Mesodermal cell (in vitro differentiated cells): Measurements from ENCODE around the gene BANP.

Experiments used
- H3K27ac ChIP-seq: 2 replicates; pipeline ENCODE4 v1.7.0; 2013; ENCODE audit warnings: mild to moderate bottlenecking, low read depth, low read length, moderate library complexity; ENCODE audit not compliant: severe bottlenecking
- H3K36me3 ChIP-seq: 2 replicates; pipeline ENCODE4 v1.7.1; 2013; ENCODE audit warnings: mild to moderate bottlenecking, low read length, moderate library complexity; ENCODE audit not compliant: control insufficient read depth, insufficient read depth
- H3K4me1 ChIP-seq: one replicate; pipeline ENCODE4 v1.7.1; 2013; ENCODE audit warnings: mild to moderate bottlenecking, low read length; ENCODE audit not compliant: insufficient read depth, control insufficient read depth, poor library complexity, severe bottlenecking
- H3K4me3 ChIP-seq: 2 replicates; pipeline ENCODE4 v1.7.0; 2013; ENCODE audit warnings: low read length, control low read depth, mild to moderate bottlenecking; ENCODE audit not compliant: insufficient read depth, poor library complexity, severe bottlenecking; ENCODE audit errors: extremely low read depth
- H3K9me3 ChIP-seq: 2 replicates; pipeline ENCODE4 v1.7.1; 2013; ENCODE audit warnings: mild to moderate bottlenecking, low read length, moderate library complexity; ENCODE audit not compliant: control insufficient read depth
- WGBS, 2 experiments: methylation state at CpG; one replicate each; pipeline ENCODE4 v1.1.5; 2013; ENCODE audit warnings: missing lambda C conversion rate in 2 of 2; ENCODE audit not compliant: insufficient coverage in 2 of 2; 5-methylcytosine and 5-hydroxymethylcytosine counted together

Gene BANP

DNA sequence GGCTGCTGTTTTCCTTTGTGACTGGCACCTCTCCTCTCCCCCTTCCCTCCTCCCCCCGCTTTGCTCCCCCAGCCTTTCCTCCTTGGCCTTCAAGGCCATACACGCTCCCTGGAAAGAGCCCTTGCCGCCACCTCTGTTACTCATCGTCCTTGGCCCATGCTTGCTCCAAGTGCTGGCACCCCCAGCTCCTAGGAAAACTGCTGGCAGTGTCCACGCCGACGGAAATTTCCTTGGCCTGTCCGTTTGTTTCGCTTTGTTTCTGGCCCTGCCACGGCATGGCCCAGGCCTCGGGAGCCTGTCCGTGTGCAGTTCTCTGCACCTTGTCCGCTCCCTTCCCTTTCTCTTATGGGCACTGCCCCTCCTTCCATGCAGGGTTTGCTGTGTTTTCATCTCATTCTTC is 32.9 kb upstream of the BANP start:
- H3K36me3 ChIP-seq, result no peaks in the 10 kb centered on the region
- no peak overlapping the region for H3K4me3 ChIP-seq
- no peak overlapping the region for H3K27ac ChIP-seq
- no peaks in the 10 kb centered on the region for H3K4me1 ChIP-seq
- H3K9me3 ChIP-seq, result no peaks in the 10 kb centered on the region
- WGBS, 2 experiments, result 84 to 87% methylated on average over 9 to 10 of the region's 13 CpGs

DNA sequence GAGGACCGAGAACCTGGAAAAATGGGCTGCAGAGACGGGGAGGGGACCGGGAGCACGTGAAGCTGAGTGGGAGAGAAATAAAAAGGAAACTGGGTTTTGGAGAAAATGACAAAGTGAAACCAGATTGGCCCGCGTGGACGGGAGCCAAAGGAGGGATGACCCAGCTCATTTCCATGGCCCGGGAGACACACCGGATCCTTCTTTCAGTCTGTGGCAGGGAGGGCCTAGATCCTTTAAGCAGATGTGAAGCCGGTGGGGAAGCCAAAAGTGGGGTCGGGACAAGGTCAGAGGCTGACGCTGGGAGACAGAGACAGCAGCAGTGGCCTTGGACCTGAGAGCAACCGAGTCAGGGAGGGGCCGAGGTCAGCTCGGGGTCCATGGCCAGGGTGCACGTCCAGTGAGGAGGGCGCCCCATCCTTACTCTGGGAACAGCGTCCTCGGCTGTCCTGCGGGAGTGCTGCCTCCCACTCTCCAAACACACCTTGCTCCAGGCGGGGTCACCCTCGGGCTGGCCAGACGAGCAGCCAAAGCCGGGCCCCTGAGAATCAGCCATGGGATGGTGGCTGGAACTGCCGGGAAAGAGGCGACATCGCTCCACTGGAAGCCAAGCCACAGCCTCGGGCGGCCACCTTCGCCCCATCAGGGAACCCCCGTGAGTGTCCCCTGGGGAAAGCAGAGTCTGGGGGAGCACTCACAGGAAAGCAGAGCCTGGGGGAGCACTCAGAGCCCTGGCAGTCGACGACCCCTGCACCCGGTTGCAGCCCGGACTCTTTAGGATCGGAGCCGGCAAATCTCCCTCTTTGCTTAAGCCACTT is 32.2 kb upstream of the BANP start:
- Histone ChIP-seq H3K9me3 (no peaks in the 10 kb centered on the region), H3K4me1 (no peaks in the 10 kb centered on the region), H3K36me3 (no peaks in the 10 kb centered on the region), H3K4me3 (no peak overlapping the region), H3K27ac (no peak overlapping the region)
- 90 to 91% methylated on average over 32 to 37 of the region's 37 CpGs for WGBS, 2 experiments

DNA sequence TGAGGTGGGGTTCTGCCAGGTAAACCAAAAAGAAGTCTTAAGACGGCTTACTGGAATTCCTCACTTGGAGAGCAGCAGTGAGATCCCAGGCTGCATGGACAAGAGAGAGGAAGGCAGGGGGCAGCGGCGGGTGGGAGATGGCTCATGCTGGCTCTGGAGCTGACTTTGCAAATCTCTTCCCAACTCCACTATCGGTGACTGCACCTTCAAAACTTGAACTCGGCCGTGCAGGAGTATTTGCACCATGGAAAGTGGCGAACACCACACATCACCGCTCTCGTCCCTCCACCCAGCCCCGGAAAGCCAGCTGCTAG is 31.6 kb upstream of the BANP start:
- H3K9me3 ChIP-seq, result no peaks in the 10 kb centered on the region
- no peak overlapping the region for H3K4me3 ChIP-seq
- 79 to 80% methylated on average over 3 to 10 of the region's 10 CpGs for WGBS, 2 experiments
- no peaks in the 10 kb centered on the region for H3K4me1 ChIP-seq
- H3K27ac ChIP-seq, result no peak overlapping the region
- no peaks in the 10 kb centered on the region for H3K36me3 ChIP-seq

DNA sequence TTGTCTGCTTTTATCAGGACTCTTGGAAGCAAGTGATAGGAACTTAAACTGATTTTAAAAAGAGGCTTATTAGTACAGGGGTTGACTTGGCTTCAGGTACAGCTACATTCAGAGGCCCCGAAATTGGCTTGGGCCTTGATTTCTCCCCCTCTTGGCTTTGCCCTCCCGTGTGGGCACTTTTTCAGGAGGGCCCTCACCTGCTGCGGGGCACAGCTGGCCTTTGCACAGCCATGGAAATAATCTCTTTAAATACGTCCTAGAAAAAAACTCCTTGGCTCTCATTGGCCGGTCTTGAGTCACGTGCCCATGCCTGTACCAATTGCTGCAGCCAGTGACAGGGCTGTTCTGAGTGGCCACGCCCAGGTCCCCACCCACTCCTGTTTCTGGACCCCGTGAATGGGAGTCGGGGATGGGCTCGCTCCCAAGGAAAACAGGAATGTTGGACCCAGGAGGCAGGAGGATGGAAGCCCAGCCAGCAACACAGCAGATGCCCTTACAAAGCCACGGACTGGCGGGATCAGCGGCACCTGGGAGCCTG is 29.9 kb upstream of the BANP start:
- Histone ChIP-seq H3K27ac (no peak overlapping the region), H3K4me3 (no peak overlapping the region), H3K36me3 (no peaks in the 10 kb centered on the region), H3K9me3 (no peaks in the 10 kb centered on the region), H3K4me1 (no peaks in the 10 kb centered on the region)
- 92 to 93% methylated on average over 9 to 12 of the region's 13 CpGs for WGBS, 2 experiments

DNA sequence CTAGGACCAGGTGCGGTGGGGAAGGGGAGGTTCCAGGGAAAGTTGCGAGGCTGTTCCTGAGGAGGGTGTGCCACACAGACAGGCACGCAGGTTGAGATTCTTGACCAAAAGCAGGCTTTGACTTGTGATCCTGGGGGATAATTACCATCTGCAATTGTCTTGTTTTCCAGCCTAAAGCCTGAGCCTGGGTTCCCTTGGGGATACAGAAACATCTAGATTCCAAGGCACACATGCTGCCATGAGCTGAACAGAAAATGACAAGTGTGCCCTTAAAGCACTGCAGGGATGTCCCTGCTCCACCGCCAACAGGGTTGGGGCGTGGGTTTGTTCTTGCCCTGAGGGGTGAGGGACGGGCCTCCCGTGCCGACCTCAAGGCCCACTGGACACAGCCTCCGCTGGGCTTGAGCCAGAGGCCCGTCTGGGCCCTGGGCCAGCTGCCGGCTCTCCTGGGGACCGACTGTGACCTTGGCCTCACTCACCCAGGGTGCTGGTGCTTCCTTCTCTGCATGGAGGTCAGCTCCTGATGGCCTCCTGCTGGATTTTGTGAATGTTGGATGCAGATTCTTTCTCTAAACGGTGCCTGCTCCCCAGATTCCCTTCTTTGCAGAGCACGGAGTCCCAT is 28.9 kb upstream of the BANP start:
- no peaks in the 10 kb centered on the region for H3K9me3 ChIP-seq
- no peak overlapping the region for H3K4me3 ChIP-seq
- no peaks in the 10 kb centered on the region for H3K36me3 ChIP-seq
- no peaks in the 10 kb centered on the region for H3K4me1 ChIP-seq
- 86 to 89% methylated on average over 13 of the region's 14 CpGs for WGBS, 2 experiments
- H3K27ac ChIP-seq, result no peak overlapping the region

DNA sequence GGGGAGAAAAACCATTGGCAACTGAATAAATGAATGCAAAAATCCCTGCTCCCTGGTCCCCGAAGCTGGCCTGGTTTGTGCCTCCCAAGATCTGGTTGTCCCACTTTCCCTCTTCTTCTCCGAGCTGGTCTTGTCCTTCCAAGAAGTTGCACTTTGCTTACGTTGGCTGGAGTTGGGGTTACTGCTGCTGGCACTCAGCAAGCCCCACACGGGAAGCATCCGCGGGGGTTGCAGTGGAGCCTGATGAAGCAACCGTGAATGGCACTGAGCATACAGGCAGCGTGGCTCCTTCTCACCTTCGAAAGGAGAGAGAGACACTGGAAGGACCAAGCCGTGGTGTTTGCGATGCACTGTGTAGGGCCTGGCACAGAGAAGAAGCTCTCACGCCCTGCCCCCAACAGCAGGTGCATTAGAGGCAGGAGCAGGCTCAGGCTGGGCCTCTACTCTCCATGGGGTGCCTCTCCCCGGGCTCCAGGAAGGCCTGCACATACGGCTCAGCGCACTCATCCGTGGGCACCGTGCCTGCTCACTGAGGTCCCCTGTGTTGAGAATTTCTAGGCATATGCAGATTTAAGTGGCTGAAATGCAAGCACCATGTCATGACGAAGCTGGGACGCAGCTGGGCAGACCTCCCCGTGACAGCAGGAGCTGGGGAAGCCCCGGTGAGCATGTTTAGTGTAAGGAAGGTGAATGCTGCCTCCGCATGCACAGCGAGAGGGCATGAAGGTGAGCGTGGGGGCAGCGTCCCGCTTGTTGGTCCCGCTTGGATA is 27.0 kb upstream of the BANP start:
- WGBS, 2 experiments, result 78 to 84% methylated on average over 22 to 26 of the region's 27 CpGs
- no peak overlapping the region for H3K27ac ChIP-seq
- no peaks in the 10 kb centered on the region for H3K36me3 ChIP-seq

DNA sequence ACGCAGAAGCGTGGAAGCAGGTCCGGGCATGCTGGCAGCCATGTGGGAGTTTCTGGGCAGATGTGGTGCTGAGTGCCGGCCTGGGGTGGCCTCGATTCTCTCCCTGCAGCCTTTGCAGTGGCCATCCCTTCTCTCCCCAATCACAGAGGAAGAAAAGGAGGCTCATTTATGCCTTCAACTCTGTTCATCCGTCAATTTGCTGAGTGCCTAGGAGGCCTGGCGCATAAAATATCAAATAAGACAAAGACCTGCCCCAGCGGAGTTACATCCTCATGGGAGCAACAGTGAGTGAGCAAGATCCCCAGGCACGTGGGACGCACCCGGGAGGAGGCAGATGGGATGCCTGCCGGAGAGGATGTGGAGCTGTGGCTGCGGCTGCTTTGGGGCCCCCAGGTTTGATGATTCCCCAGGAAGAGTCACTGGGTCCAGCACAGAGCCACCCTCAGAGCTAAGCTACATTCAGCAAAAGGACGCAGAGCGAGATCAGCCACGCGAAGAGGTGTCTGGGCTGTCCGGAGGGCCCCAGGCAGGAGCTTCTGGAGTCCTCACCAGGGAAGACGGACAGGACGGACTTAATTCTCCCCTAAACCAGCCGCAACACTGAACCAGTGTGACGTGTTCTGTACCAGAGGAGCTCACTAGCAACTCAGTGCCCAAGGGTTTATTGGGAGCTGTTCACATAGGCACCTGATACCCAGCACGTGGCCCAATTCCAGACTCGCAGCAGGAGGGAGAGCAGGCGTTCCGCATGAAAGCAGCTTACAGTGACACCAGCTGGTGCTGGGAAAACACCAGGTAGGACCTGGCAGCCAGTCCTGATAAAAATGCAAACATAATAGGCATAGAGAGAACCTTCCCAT is 26.2 kb upstream of the BANP start:
- WGBS, 2 experiments, result 87 to 90% methylated on average over 23 to 24 of the region's 26 CpGs
- H3K27ac ChIP-seq, result no peak overlapping the region
- H3K4me1 ChIP-seq, result no peaks in the 10 kb centered on the region
- H3K36me3 ChIP-seq, result no peaks in the 10 kb centered on the region
- no peak overlapping the region for H3K4me3 ChIP-seq
- H3K9me3 ChIP-seq, result no peaks in the 10 kb centered on the region

More for the DNA sequence above, 27.0 kb upstream of the BANP start:
- H3K9me3 ChIP-seq, result no peaks in the 10 kb centered on the region
- no peak overlapping the region for H3K4me3 ChIP-seq
- no peaks in the 10 kb centered on the region for H3K4me1 ChIP-seq

DNA sequence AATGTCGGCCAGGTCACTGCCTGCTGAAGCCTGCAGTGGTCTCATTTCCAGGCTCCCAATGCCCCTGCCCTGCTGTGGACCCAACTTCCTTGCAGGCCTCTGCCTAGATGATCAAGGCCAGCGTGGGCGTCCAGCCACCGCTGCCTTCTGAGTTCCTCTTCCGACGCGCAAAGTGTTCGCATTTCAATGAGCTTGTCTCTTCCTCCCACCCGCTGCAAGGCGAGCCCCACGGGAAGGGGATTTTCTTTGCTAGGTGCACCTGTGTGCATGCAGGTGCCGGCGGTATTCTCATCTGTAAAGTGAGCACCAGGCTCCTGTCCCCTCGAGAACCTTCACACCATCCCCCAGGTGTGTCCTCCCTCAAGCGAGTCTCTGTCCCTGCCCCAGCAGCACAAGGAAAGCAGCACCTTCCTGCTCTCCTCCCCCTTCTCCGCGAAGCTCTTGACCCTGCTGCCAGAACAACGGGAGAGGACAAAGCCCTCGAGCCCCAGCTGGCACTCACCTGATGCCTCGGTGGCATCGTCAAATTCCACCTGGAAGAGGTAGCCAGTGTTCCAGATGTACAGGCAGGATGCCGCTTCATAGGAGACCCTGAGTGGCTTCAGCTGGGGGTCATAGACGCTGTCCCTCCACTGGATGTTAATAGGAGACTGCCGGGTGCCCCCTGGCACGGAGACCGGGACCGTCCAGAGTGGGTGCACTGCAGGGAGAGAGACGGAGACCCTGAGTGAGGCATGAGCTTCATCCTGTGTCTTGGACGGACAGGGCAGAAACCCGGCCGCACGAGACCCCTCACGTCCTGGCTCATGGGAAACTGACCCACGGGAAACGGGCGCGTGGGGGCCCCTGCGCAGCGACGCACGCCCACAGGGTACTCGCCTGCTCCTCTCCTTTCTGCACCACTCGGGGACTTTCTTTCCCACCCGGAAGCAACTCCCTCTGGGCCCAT is 24.7 kb upstream of the BANP start:
- H3K27ac ChIP-seq, result no peak overlapping the region
- H3K9me3 ChIP-seq, result no peaks in the 10 kb centered on the region
- WGBS, 2 experiments, result 86 to 90% methylated on average over 41 of the region's 44 CpGs
- H3K36me3 ChIP-seq, result no peaks in the 10 kb centered on the region
- no peaks in the 10 kb centered on the region for H3K4me1 ChIP-seq
- H3K4me3 ChIP-seq, result no peak overlapping the region

DNA sequence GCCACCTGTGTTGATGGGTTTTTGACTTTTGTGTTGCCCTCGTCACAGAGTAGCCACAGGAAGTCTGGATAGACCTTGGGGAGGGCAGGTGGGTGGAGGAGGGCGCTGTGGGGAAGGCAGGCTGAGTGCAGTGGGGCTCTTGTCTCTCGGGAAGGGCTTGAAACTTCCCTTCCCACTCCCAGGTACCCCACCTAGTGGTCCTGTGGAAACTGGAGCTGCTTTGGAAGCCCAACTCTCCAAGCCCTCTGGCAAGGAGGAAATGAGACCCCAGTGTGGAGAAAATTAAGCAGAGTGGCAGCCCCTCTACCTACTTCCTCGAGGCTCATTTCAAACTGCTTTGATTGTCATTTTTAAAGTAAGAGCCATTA is 24.1 kb upstream of the BANP start:
- no peaks in the 10 kb centered on the region for H3K36me3 ChIP-seq
- no peaks in the 10 kb centered on the region for H3K4me1 ChIP-seq
- 89% methylated on average over 1 of the region's 4 CpGs; no CpG with 5 or more reads in 1 of the 2 experiments for WGBS, 2 experiments
- no peaks in the 10 kb centered on the region for H3K9me3 ChIP-seq
- H3K27ac ChIP-seq, result no peak overlapping the region
- H3K4me3 ChIP-seq, result no peak overlapping the region
